Astrocyte of the spinal cord (primary cell): ENCODE measurements around the gene CCNJ.
A peak's percentile ranks its signal among the peaks of the same experiment; 100 is the strongest.

Source experiments
- DNase-seq: peaks from one replicate; pipeline ENCODE4 v3.0.0; 2011; ENCODE audit warnings: low read depth, low spot score
- H3K4me3 ChIP-seq: 2 replicates; pipeline ENCODE4 v1.5.1; 2011; ENCODE audit warnings: low read depth, mild to moderate bottlenecking, low read length, moderate library complexity
- CTCF ChIP-seq: IDR thresholded peaks from 2 replicates; pipeline ENCODE4 v1.5.1; 2012; ENCODE audit warnings: low read depth, mild to moderate bottlenecking, low read length, inconsistent platforms
- in situ Hi-C: cut with HindIII; loops from 2 replicates; pipeline ENCODE4 v1.10.0; 2017; ENCODE audit warnings: low sequenced_read_pairs

CCNJ gene

GRCh38 chr10:96082153-96082552 lies 38.8 kb downstream of the CCNJ start:
- no peak for DNase-seq
- no peak overlapping the region for H3K4me3 ChIP-seq
- in situ Hi-C loops = no loop called here
- TF ChIP-seq CTCF = no peak

- no peak overlapping the region for H3K4me3 ChIP-seq
- in situ Hi-C loops = no loop called here
- TF ChIP-seq CTCF = no peak
- no peak for DNase-seq
Measured at GRCh38 chr10:96082748-96083147, 39.4 kb downstream of the CCNJ start.

- DNase-seq = no peak
- peak overlapping the region; percentile 90 for H3K4me3 ChIP-seq
- TF ChIP-seq CTCF = no peak
- in situ Hi-C loops = no loop called here
Measured at GRCh38 chr10:96089116-96089515, 45.7 kb downstream of the CCNJ start.

- no peak for TF ChIP-seq CTCF
- H3K4me3 ChIP-seq = peak overlapping the region; percentile 90
- peak; percentile 98 for DNase-seq
- in situ Hi-C loops = no loop called here
Measured at GRCh38 chr10:96089670-96090462, 46.5 kb downstream of the CCNJ start.

- in situ Hi-C loops = no loop called here
- TF ChIP-seq CTCF = no peak
- peak overlapping the region; percentile 90 for H3K4me3 ChIP-seq
- no peak for DNase-seq
Measured at GRCh38 chr10:96090463-96090800, 47.0 kb downstream of the CCNJ start.

- no peak for TF ChIP-seq CTCF
- in situ Hi-C loops = no loop called here
Measured at GRCh38 chr10:96092999-96093767, 49.8 kb downstream of the CCNJ start.

More at GRCh38 chr10:96092999-96093767, 49.8 kb downstream of the CCNJ start:
- no peak for DNase-seq
- no peak overlapping the region for H3K4me3 ChIP-seq
